ENCODE data around the gene SGIP1.
"Not testable (repeated sequence)": the region's sequence is repeated elsewhere in the genome, so short reads cannot be mapped to it uniquely, and the experiment has no call there.

The SGIP1 gene

DNA sequence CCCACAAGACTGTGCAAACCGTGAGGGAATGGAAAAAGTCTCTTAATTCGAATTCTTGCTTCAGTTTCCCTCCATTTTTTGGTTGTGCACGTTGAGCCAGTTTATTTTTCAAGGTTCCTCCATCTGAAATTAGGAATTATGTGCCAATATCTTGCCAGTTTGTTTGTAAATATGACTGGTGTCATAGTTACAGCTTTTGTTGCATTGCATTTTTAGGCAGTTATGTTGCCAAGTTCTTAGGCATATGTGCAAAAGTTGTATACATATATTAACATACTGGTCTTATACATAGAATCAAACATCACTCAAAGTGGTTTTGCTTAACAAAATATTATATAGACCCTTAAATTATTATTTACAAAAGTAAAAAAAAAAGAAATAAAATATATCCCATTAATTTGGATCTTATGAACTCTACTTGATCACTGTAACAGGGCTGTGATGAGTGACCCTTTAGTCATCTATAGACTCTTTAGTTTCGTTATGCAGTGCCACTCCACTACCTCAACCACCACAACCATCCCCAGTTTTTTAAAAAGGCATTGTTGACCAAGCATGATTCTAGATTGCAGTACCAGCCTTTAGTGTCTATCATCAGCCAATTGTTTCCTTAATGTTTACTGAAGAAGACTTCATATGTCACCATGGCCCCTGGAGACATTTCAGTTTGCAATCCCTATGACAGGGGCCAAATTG is 197.4 kb downstream of the SGIP1 start:
- no peak for DNase-seq

DNA sequence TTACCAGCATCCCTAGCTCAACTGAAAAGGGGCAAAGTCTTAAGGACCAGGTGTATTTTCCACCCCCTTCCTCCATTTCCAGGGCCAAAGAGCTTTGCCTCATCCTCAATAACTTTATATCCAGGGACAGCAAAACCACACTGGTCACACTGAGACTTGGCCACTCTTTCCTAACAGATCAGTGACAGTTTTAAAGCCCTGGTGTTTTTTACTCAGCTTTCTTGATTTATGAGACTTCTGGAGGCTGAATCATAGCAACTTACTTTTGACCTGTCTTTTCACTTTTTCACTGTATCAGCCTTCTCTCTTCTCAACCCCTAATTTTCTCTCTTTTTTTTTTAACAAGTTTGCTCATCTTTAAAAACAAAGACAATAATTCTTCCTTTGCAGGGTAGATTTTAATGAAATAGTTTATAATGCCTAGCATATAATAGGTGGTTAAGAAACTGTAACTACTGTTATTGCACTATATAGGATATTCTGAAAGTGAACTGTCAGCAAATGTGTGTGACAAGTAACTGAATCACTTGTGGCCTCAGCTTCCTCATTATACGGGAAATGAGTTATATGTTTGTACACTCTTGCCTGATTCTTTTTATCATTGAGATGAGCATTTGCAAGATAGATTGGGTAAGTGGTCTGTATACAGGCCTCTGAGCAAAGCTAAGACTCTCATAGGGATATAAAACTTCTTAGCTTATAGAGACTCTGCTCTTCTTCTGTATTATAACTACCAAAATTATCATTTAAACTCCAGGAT is 198.6 kb downstream of the SGIP1 start:
- DNase-seq: no peak

DNA sequence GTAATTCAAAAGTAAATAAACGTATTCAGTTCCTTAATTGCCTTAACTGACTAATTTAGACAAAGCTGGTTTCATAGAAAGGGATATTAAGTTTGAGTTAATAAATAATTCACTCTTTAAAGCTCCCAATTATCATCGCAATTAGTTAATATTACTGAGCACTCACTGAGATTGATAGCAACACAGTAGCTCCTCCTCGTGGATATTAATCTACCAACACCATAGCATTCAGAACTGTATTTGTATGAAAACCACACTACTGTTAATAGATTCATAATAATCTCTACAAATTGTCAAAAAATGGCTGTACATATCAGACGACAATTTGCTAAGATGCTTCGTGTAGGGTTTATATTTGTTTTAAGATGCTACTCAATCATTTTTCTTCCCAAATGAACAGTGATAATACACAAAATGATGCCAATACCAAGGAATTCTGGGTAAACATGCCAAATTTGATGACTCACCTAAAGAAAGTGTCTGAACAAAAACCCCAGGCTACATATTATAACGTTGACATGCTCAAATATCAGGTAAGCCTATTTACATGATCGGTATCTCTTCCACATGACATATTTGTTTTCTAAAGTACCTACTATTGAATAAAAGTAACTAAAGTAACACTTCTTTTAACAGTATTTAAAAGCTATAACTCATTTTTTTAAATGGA is 199.5 kb downstream of the SGIP1 start:
- no peak for DNase-seq

DNA sequence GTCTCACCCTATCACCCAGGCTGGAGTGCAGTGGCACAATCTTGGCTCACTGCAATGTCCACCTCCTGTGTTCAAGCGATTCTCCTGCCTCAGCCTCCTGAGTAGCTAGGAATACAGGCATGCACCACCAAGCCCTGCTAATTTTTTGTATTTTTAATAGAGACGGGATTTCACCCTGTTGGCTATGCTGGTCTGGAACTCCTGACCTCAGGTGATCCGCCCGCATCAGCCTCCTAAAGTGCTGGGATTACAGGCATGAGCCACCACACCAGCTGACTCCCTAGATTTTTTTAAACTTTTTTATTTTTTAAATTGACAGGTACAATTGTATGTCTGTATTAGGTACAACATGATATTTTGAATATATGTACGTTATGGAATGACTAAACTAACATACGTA is 200.6 kb downstream of the SGIP1 start:
- not testable (repeated sequence) for DNase-seq

DNA sequence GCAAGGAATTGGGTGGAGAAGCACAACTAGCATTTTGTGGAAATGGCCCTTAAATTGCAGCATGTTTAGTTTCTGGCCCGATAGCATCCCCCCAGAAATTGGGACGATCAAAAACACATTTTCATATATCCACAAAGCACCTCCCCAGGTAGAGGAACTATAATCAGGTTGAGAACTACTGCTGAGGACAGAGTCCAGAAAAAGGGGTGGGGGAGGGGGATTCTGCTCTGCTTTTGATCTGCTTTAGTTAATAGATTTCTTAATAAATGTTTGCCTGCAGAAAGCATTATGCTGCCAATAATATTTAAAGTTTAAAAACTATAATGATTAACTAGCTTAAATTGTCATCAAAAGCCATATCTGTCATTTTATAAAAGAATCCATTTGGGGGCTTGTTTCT is 203.9 kb downstream of the SGIP1 start:
- DNase-seq: no peak

DNA sequence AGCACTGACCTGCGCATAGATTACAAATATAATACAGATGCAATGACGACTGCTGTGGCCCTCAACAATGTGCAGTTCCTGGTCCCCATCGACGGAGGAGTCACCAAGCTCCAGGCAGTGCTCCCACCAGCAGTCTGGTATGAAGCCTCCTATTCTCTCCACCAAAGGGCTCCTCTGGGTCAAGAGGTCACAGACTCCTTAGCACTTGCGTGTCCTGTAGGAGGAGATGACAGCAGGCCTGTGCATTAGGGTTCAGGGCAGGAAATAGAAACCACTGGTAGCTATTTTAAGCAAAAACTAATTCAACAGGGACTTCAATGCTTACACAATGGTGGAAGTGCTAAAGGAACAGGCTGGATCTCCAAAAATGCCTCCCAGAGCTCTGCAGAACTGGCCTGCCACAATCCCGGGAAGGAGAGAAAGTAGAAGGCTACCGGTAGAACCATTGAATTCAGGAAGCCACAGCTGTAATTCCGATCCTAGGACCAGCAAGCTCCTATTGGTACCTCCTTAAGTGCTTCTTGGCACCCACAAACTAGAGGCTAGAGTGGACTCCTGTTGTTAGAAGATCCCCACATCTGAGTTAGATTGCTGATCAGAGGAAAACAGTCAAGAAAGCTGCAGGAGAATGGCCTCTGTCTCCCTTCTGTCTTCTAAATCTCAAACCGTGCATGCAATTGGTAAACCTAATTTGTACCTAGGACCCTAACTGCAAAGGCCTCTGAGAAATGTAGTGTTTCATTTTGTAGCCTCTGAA is 205.6 kb downstream of the SGIP1 start:
- no peak for DNase-seq

DNA sequence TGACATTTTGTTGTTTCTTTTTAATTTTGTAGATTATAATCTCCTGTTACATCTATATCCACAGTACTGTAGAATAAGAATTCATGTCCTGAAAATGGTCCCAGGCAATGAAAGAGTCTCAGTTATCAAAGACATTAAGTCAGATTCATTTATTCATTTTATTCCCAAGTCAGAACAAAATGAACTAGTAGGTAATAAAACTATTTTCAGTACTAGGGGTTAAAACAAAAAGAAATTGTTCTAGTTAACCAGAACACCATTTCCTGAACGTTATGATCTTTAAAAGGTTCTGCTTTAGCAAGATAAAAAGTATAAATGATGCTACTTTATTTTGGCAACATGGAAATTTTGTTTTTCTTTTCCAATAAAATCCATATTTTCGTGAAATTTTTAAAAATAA is 211.5 kb downstream of the SGIP1 start:
- DNase-seq: no peak

DNA sequence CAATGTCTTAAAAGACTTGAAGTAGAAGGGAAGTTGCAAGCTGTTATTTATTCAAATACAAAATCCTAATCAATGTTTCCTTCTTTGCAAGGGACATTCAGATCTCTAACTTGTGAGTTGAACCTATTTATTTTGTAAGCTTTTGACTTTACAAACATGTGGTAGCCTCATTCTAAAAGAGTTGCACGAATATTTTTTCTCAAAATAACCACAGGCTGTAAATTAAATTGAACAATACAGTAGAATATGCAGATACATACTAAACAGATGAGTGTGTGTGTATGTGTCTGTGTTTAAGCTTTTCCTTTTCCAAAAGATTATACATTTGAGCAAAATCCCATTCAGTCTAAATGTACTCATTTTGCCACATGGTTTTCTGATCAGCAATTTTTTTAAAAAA is 213.5 kb downstream of the SGIP1 start:
- no peak for DNase-seq

DNA sequence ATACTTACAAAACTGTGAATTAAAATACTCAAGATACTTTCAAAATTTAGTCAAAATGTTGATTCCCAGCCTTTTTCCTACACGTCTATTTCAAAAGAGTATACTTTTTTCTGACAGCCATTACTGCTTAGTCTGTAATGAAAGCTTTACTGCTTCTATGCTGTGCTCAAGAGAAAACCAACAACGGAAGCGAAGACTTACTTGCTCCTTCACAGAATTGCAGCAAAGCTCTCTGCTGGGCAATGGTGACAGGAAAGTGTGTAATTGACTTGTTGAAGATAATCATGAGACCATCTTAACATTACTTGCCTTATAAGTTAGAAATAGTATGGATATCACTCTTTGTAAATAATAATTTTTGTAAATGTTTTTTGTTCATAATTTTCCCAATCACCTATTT is 216.6 kb downstream of the SGIP1 start:
- DNase-seq: no peak

DNA sequence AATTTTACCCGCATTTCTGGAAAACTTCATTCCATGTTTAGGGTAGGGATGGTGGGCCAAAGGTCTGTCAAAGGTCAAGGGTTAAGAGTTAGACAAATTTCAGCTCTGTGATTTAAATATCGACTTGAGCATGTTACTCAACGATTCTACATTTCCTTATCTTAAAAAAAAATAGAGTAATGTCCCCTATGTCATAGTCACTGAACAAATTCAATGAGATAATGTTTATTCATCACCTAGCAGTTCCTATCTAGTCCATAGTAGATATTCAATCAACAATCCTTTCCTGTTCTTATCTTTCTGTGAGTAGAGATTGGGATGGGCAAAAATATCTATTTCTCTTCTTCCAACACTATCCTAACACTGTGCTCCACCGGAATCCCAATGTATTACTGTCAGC is 217.2 kb downstream of the SGIP1 start:
- no peak for DNase-seq

DNA sequence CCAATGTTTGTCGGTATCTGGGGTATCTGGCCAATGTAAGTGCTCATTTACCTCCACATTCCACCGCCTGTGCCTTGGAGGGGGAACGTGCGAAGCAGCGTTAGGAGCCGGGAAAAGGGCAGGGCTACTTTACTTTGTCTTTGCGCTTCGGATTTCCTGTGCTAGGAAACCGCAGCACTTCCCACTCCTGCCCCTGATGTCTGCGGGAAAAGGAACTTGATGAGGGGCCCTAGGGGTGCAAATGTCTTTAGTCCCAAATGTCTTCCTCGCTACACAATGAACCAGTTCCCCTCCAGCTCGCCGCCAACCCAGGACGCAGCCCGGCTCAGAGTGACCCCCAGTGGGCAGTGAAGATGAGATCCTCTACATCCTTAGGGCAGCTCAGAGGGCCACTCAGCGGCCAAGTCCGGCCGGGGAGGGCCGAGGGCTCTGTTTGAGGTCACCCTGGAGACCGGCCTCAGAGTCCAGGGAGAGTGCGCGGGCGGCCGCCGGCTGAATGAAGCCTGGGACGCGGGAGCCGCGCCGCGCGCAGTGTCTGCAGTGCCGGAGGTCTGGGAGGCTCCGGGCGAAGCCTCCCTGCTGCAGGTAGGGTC is 218.1 kb downstream of the SGIP1 start, which contains the start of gene DYNLT5:
Gene DYNLT5 (plus strand): TSS at position 460 of the 593 bp plus-strand sequence. CDS start 2,200 bp downstream, outside the sequence.
- DNase-seq: no peak

DNA sequence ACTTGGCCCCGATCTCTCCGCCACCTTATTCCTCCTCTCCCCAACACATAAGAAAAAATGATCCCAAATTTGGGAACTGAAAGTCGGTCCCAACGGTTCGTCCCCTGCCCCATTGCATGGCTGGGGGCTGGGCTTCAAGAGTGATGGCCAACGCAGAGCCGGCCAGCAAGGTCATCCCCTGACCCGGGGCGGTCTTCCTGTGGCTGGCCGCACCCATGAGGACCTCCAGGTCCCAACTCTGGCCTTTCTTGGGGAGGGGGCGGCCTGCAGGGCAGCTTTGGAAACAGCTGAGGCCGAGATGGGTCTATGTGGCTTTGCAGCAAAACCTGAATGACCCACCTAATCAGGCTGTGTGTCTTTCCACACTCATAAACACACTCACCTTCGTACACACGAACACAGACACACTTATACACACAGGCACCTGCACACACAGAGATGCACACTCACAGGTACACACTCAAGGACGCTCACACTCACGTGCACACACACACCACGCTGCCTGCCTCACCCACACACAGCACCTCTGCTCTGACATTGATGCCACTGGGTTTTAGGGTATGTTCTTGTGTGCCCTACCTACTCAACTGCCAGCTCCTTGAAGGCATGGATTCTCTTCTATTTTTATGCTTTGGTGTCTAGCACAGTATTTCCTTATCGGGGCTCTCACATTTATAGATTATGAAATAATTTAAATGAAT is 218.9 kb downstream of the SGIP1 start:
- no peak for DNase-seq

DNA sequence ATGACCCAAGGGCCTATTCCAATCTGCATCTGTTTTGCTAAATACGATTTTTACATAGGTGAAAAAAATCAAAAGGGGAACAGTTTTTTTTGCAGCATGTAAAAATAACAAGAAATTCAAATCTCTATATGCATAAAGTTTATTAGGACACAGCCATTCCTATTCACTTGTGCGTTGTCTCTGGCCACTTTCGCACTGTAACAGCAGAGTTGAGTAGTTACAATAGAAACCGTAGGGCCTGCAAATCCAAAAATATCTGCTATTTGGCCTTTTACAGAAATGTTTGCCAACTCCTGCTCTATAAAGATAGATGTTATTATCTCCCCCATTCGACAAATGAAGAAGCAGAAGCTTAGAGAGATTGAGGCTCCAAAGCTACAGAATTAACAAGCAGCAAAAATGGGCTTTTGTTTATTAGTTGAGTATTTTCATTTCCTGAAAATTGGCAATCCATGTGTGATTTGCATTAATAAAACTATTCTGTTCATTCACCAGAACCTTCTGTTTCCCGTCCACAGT is 223.8 kb downstream of the SGIP1 start:
- DNase-seq: no peak

DNA sequence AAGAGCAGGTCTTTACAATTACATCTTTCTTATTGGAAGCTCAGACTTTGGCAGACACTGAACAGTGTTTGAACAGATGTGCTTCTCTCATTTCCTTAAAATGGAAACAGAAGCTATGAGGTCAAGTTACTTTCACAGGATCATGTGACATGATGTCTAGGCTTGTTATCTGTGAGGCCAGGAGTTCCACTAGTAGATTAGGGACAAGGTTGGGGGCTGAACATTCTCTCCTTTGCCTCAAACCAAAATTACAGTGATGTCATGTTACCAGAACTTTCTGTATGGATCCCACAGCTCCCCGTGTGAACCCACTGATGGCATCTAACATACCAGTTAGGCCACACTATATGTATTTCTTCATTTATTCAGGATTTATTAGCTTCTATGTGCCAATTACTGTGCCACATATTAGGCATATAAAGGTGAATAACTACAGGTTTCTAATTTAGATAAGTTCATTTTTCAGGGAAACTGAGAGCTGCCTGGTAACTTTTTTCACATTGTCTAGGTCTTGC is 224.3 kb downstream of the SGIP1 start:
- no peak for DNase-seq

DNA sequence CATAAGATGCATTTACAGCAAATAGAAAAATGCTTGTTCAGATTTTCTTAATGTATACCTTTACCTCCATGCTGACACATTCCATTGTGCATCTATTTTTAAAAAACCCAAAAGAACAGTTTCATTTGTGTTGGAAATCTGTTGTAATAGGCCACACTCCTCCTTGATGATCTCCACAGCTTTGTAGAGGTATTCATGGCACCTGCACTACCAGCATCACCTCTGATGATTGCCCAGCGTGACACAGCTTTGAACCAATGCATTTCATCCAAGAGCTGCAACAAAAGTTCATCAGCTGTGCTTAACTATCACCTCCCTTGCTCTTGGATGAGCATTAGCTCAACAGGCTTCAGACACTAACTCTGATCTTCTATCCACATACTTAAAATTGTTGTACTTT is 226.6 kb downstream of the SGIP1 start:
- no peak for DNase-seq

DNA sequence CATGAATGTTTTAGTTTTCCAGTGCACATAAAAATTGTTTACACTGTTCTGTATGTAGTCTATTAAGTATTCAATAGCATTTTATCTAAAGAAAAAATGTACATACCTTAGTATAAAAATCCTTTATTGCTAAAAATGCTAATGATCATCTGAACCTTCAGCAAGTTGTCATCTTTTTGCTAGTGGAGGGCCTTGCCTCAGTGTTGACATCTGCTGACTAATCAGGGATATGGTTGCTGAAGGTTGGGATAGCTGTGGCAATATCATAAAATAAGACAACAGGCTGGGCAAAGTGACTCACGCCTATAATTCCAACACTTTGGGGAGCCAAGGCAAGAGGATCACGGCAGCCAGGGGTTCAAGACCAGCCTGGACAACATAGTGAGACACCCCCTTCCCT is 227.3 kb downstream of the SGIP1 start:
- no peak for DNase-seq

DNA sequence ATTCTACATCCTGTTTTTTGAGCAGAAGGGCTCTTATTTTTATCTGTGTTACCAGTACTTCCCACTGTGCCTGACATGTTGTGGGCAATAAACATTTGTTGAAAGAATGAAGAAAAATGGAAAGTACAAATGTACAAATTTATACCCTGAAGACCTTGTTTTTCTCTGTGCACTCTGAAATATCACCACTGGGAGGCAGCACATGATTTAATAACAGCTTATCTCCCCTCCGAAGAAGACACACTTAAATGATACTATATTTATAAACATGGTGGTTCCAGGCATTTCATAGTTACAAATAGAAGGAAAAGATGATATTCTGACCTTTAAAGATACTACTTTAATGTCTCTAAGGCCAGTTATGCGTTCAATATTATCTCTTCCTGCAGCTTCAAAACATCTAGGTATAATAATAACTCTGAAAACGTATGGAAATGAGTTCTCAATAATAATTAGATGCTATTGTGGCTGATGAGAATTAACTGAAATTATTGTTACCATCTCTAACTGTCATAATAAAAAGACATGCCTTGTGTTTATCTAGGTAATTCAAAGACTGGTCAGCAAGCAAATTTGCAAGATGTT is 231.1 kb downstream of the SGIP1 start:
- DNase-seq: peak; percentile 15

DNA sequence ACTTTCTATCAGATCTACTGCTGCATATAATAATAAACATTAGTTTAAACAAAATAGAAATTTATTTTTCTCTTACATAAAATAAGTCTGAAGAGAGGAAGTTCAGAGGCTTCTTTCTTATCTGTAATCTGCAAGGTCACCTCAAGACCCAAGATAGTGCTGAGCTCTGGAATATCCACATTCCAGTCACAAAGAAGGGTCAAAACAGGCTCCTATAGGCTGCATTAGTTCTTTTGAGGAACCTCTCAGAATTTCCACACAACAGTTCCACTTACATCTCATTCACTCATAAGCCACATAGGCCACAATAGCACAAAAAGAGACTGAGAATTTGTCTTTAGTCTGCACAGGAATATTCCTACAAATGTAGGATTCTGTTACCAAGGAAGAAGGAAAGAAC is 233.7 kb downstream of the SGIP1 start:
- DNase-seq: no peak

DNA sequence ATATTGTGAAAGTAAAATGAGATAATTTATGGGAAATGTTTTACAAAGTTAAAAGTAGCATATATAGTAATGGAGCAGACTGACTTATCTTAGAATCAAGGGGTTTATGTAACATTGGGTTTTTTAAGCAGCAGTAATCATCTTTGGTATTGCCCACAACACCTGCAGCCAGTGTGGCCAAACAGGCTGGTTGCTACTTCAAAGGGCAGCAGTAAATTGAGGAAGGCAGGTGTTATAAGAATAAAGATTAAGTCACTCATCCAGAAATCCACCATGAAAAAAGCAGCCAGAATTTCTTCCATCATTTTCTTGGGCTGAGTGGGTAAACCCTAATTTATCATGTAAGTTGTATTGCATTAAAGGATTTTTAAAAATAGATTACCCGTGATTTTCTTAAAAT is 235.0 kb downstream of the SGIP1 start:
- DNase-seq: no peak

DNA sequence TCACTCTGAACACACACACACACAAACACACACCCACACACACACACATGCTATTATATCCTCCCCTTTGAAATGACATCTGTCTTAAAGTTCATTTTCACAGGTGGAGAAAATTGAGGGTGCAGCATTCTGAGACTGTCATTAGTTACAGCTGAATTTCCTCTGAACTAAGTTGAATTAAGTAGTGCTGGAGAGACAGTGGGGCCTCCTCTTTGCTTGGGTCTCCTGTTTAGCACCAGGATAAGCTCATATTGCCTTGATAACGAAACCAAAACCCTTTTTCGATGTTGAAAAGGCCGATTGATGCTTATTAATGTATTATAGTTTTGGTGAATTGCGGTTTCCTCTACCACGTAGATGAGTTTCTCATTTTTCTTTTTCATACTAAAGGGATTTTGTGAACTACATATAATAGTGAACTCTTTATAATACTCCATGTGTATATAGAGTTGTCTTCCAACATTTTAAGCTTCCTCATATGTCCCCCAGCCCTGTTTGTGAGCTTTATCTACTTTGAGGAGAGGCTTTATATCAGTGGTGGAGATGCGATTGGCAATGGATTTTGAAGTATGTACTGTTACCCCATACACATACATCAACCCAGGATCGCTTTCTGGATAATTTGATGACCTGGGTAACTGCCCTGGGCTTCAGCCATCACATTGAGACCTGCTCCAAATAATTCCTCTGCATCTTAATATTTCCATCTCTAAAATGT is 235.7 kb downstream of the SGIP1 start:
- no peak for DNase-seq

DNA sequence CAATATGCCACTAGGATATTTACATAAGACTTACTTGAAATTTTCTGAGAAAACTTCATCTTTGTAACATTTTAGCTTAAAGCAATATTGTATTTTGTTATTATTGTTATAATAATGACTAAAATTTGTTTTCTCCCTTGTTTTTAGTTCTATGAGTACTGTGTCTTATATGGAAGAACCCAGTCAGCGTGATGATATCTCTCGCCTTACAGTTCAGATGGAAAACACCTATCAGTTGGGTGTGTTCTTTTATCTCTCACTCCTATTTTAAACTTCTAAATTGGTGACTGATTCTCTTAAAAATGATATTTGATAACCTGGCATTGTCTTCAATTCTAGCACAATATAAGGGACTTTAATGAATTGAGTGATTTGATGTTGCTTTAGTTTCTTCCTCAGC is 236.3 kb downstream of the SGIP1 start:
- DNase-seq: no peak
